HEK293 (cell line): ENCODE results near the gene EXT2.

ENCODE experiments used
- CTCF ChIA-PET: fragments of 350-600 bp; formaldehyde crosslinking; extraction: SDS; loops from one replicate; lab custom pipeline; 2021; ENCODE audit warnings: antibody characterized with exemption; lab: Yijun Ruan, JAX
- POLR2A ChIA-PET: fragments of 300-600 bp; formaldehyde crosslinking; extraction: SDS; loops from one replicate; lab custom pipeline; 2020; ENCODE audit warnings: antibody characterized with exemption, inconsistent platforms; lab: Yijun Ruan, JAX
- H3K27ac ChIP-seq: fragments of 200-500 bp; sonication (Bioruptor generic); 2 replicates; pipeline ENCODE4 v1.5.1; 2014; ENCODE audit warnings: low read depth, low read length, control low read depth, inconsistent platforms; ENCODE audit errors: extremely low read depth
- H3K36me3 ChIP-seq, 2 experiments: fragments of 200-500 bp in 1 of 2; sonication (Bioruptor generic) in 1 of 2; 1 replicate in 1 of 2; 2 replicates in 1 of 2; pipeline ENCODE4 v1.5.1; 2014 to 2017; ENCODE audit warnings: inconsistent platforms in 2 of 2, low read length in 2 of 2; ENCODE audit not compliant: control insufficient read depth in 2 of 2, insufficient read depth in 1 of 2
- H3K4me1 ChIP-seq: fragments of 200-500 bp; sonication (Bioruptor generic); 2 replicates; pipeline ENCODE4 v1.5.1; 2014; ENCODE audit warnings: mild to moderate bottlenecking, low read length, inconsistent platforms; ENCODE audit not compliant: control insufficient read depth, insufficient read depth
- H3K4me3 ChIP-seq: 2 replicates; pipeline ENCODE4 v1.5.1; 2011; ENCODE audit warnings: low read depth, mild to moderate bottlenecking, control low read depth, low read length, moderate library complexity
- H3K9me3 ChIP-seq: fragments of 200-500 bp; sonication (Bioruptor generic); 2 replicates; pipeline ENCODE4 v1.5.1; 2014; ENCODE audit warnings: low read depth, low read length, inconsistent platforms; ENCODE audit not compliant: control insufficient read depth, insufficient read depth
- GFI1B ChIP-seq: fragments of 450-650 bp; formaldehyde crosslinking; IDR thresholded peaks from 2 replicates; pipeline ENCODE4 v1.5.1; 2016; ENCODE audit warnings: missing biosample characterization, missing genetic modification characterization
- KLF1 ChIP-seq: fragments of 450-650 bp; formaldehyde crosslinking; IDR thresholded peaks from 2 replicates; pipeline ENCODE4 v1.5.1; 2016; ENCODE audit warnings: missing biosample characterization, missing genetic modification characterization
- YY1 ChIP-seq: fragments of 450-650 bp; formaldehyde crosslinking; IDR thresholded peaks from 2 replicates; pipeline ENCODE4 v1.5.1; 2018; ENCODE audit warnings: missing biosample characterization, missing genetic modification characterization
- ZBTB21 ChIP-seq: fragments of 450-650 bp; formaldehyde crosslinking; IDR thresholded peaks from 2 replicates; pipeline ENCODE4 v1.5.1; 2017; ENCODE audit warnings: missing biosample characterization, missing genetic modification characterization
- ZBTB8A ChIP-seq: fragments of 450-650 bp; formaldehyde crosslinking; IDR thresholded peaks from 2 replicates; pipeline ENCODE4 v1.5.1; 2016; ENCODE audit warnings: missing biosample characterization, missing genetic modification characterization
- ZFP3 ChIP-seq: fragments of 450-650 bp; formaldehyde crosslinking; IDR thresholded peaks from 2 replicates; pipeline ENCODE4 v1.5.1; 2016; ENCODE audit warnings: low read depth, missing biosample characterization, missing genetic modification characterization
- ZNF324 ChIP-seq: fragments of 450-650 bp; formaldehyde crosslinking; IDR thresholded peaks from 2 replicates; pipeline ENCODE4 v1.5.1; 2016; ENCODE audit warnings: missing biosample characterization, missing genetic modification characterization
- ZNF521 ChIP-seq: fragments of 450-650 bp; formaldehyde crosslinking; IDR thresholded peaks from 2 replicates; pipeline ENCODE4 v1.5.1; 2017; ENCODE audit warnings: missing biosample characterization, mild to moderate bottlenecking, missing genetic modification characterization
- ZNF530 ChIP-seq: fragments of 450-650 bp; formaldehyde crosslinking; IDR thresholded peaks from 2 replicates; pipeline ENCODE4 v1.5.1; 2016; ENCODE audit warnings: low read depth, missing biosample characterization, missing genetic modification characterization
- ZNF549 ChIP-seq: fragments of 450-650 bp; IDR thresholded peaks from 2 replicates; pipeline ENCODE4 v1.5.1; 2018; ENCODE audit warnings: missing biosample characterization, missing genetic modification characterization, mild to moderate bottlenecking, inconsistent platforms, moderate library complexity
- ZNF571 ChIP-seq: fragments of 450-650 bp; formaldehyde crosslinking; IDR thresholded peaks from 2 replicates; pipeline ENCODE4 v1.5.0; 2017; ENCODE audit warnings: missing biosample characterization, missing genetic modification characterization
- ZNF600 ChIP-seq: fragments of 450-650 bp; formaldehyde crosslinking; IDR thresholded peaks from 2 replicates; pipeline ENCODE4 v1.5.1; 2016; ENCODE audit warnings: missing biosample characterization, missing genetic modification characterization
- ZNF610 ChIP-seq: fragments of 450-650 bp; formaldehyde crosslinking; IDR thresholded peaks from 2 replicates; pipeline ENCODE4 v1.5.1; 2016; ENCODE audit warnings: missing biosample characterization, missing genetic modification characterization, borderline replicate concordance
- ZNF629 ChIP-seq: fragments of 450-650 bp; formaldehyde crosslinking; IDR thresholded peaks from 2 replicates; pipeline ENCODE4 v1.5.1; 2017; ENCODE audit warnings: missing biosample characterization, missing genetic modification characterization
- ZNF747 ChIP-seq: fragments of 450-650 bp; formaldehyde crosslinking; IDR thresholded peaks from 2 replicates; pipeline ENCODE4 v1.5.1; 2016; ENCODE audit warnings: missing biosample characterization, missing genetic modification characterization
- ZNF791 ChIP-seq: fragments of 450-650 bp; formaldehyde crosslinking; IDR thresholded peaks from 2 replicates; pipeline ENCODE4 v1.5.1; 2016; ENCODE audit warnings: missing biosample characterization, missing genetic modification characterization
- TF ChIP-seq, protein P1 (sequence below): fragments of 450-650 bp; formaldehyde crosslinking; IDR thresholded peaks from 2 replicates; pipeline ENCODE4 v1.5.1; 2016; ENCODE audit warnings: missing biosample characterization, missing genetic modification characterization
- TF ChIP-seq, protein P2 (sequence below): fragments of 450-650 bp; formaldehyde crosslinking; IDR thresholded peaks from 2 replicates; pipeline ENCODE4 v1.5.1; 2016; ENCODE audit warnings: missing biosample characterization, missing genetic modification characterization
- TF ChIP-seq, protein P3 (sequence below): fragments of 450-650 bp; formaldehyde crosslinking; IDR thresholded peaks from 2 replicates; pipeline ENCODE4 v1.5.1; 2016; ENCODE audit warnings: missing biosample characterization, missing genetic modification characterization
- TF ChIP-seq, protein P4 (sequence below): fragments of 450-650 bp; formaldehyde crosslinking; conservative IDR thresholded peaks from 2 replicates; pipeline ENCODE4 v1.5.1; 2016; ENCODE audit warnings: low read depth, missing biosample characterization, missing genetic modification characterization
- TF ChIP-seq, protein P5 (sequence below): fragments of 450-650 bp; formaldehyde crosslinking; IDR thresholded peaks from 2 replicates; pipeline ENCODE4 v1.5.1; 2016; ENCODE audit warnings: missing biosample characterization, missing genetic modification characterization
- TF ChIP-seq, protein P6 (sequence below): fragments of 450-650 bp; formaldehyde crosslinking; IDR thresholded peaks from 2 replicates; pipeline ENCODE4 v1.5.1; 2017; ENCODE audit warnings: missing biosample characterization, missing genetic modification characterization

EXT2 gene

DNA sequence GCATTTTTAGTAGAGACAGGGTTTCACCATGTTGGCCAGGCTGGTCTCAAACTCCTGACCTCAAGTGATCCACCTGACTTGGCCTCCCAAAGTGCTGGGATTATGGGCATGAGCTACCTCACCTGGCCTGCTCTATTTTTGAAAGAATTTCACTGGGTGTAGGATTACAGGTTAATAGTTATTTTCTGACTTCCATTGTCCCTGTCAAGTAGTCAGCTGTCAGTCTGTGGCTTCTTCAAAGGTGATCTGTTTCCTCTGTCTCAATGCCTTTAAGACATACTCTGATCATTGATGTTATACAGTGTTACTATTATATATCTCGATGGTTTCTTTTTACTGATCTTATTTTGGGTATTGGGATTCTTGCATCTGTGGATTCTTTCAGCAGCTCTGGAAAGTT, 10.1 kb upstream of the EXT2 start:
- ChIA-PET CTCF (interaction anchor here (1.1 to 8.4 kb wide), 2 partner anchors 9 to 20 kb away, joined by 3 to 64 read pairs; partner anchors contain the start of gene EXT2), POLR2A (no interaction called here)

DNA sequence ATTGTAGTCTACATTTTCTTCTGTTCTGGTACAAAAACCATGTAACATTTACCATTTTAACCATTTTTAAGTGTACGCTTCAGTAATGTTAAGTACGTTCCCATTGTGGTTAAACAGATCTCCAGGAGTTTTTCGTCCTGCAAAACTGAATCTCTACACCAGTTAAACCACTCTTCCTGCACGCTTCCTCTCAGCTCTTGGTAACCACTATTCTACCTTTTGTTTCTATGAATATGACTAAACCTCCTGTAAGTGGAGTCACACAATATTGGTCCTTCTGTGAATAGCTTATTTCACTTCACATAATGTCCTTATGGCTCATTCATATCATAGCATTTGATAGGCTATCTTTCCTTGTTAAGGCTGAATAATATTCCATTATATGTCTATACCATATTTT, 7.1 kb upstream of the EXT2 start:
- no peak overlapping the region for H3K27ac ChIP-seq
- ChIA-PET CTCF (no interaction called here), POLR2A (no interaction called here)
- no peaks in the 10 kb centered on the region for H3K36me3 ChIP-seq
- H3K4me3 ChIP-seq, result no peak overlapping the region
- no peaks in the 10 kb centered on the region for H3K4me1 ChIP-seq
- no peaks in the 10 kb centered on the region for H3K9me3 ChIP-seq
- no peak for TF ChIP-seq ZNF324 (tag by site-specific recombination)
- no peak for TF ChIP-seq ZNF530
- no peak for TF ChIP-seq YY1 (tag by site-specific recombination)
- TF ChIP-seq, protein P1, sequence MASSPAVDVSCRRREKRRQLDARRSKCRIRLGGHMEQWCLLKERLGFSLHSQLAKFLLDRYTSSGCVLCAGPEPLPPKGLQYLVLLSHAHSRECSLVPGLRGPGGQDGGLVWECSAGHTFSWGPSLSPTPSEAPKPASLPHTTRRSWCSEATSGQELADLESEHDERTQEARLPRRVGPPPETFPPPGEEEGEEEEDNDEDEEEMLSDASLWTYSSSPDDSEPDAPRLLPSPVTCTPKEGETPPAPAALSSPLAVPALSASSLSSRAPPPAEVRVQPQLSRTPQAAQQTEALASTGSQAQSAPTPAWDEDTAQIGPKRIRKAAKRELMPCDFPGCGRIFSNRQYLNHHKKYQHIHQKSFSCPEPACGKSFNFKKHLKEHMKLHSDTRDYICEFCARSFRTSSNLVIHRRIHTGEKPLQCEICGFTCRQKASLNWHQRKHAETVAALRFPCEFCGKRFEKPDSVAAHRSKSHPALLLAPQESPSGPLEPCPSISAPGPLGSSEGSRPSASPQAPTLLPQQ (tag by site-specific recombination), result no peak
- no peak for TF ChIP-seq KLF1 (tag by site-specific recombination)
- TF ChIP-seq ZNF571 (tag by site-specific recombination), result no peak
- TF ChIP-seq ZNF549 (tag by site-specific recombination), result no peak
- TF ChIP-seq, protein P2, sequence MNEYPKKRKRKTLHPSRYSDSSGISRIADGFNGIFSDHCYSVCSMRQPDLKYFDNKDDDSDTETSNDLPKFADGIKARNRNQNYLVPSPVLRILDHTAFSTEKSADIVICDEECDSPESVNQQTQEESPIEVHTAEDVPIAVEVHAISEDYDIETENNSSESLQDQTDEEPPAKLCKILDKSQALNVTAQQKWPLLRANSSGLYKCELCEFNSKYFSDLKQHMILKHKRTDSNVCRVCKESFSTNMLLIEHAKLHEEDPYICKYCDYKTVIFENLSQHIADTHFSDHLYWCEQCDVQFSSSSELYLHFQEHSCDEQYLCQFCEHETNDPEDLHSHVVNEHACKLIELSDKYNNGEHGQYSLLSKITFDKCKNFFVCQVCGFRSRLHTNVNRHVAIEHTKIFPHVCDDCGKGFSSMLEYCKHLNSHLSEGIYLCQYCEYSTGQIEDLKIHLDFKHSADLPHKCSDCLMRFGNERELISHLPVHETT (tag by site-specific recombination), result no peak
- no peak for TF ChIP-seq ZNF521 (tag by site-specific recombination)

More for the DNA sequence above, 10.1 kb upstream of the EXT2 start:
- Histone ChIP-seq H3K4me3 (no peak overlapping the region), H3K4me1 (no peaks in the 10 kb centered on the region), H3K27ac (no peak overlapping the region), H3K36me3 (no peaks in the 10 kb centered on the region), H3K9me3 (no peaks in the 10 kb centered on the region)
- TF ChIP-seq, protein P3, sequence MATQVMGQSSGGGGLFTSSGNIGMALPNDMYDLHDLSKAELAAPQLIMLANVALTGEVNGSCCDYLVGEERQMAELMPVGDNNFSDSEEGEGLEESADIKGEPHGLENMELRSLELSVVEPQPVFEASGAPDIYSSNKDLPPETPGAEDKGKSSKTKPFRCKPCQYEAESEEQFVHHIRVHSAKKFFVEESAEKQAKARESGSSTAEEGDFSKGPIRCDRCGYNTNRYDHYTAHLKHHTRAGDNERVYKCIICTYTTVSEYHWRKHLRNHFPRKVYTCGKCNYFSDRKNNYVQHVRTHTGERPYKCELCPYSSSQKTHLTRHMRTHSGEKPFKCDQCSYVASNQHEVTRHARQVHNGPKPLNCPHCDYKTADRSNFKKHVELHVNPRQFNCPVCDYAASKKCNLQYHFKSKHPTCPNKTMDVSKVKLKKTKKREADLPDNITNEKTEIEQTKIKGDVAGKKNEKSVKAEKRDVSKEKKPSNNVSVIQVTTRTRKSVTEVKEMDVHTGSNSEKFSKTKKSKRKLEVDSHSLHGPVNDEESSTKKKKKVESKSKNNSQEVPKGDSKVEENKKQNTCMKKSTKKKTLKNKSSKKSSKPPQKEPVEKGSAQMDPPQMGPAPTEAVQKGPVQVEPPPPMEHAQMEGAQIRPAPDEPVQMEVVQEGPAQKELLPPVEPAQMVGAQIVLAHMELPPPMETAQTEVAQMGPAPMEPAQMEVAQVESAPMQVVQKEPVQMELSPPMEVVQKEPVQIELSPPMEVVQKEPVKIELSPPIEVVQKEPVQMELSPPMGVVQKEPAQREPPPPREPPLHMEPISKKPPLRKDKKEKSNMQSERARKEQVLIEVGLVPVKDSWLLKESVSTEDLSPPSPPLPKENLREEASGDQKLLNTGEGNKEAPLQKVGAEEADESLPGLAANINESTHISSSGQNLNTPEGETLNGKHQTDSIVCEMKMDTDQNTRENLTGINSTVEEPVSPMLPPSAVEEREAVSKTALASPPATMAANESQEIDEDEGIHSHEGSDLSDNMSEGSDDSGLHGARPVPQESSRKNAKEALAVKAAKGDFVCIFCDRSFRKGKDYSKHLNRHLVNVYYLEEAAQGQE (tag by site-specific recombination), result no peak
- TF ChIP-seq GFI1B (tag by site-specific recombination) (no peak), ZNF610 (tag by site-specific recombination) (no peak), ZFP3 (tag by site-specific recombination) (no peak), ZNF791 (no peak), ZBTB21 (tag by site-specific recombination) (no peak), ZNF629 (tag by site-specific recombination) (no peak), ZNF600 (tag by site-specific recombination) (no peak), ZBTB8A (tag by site-specific recombination) (no peak), ZNF747 (tag by site-specific recombination) (no peak)
- TF ChIP-seq, protein P4, sequence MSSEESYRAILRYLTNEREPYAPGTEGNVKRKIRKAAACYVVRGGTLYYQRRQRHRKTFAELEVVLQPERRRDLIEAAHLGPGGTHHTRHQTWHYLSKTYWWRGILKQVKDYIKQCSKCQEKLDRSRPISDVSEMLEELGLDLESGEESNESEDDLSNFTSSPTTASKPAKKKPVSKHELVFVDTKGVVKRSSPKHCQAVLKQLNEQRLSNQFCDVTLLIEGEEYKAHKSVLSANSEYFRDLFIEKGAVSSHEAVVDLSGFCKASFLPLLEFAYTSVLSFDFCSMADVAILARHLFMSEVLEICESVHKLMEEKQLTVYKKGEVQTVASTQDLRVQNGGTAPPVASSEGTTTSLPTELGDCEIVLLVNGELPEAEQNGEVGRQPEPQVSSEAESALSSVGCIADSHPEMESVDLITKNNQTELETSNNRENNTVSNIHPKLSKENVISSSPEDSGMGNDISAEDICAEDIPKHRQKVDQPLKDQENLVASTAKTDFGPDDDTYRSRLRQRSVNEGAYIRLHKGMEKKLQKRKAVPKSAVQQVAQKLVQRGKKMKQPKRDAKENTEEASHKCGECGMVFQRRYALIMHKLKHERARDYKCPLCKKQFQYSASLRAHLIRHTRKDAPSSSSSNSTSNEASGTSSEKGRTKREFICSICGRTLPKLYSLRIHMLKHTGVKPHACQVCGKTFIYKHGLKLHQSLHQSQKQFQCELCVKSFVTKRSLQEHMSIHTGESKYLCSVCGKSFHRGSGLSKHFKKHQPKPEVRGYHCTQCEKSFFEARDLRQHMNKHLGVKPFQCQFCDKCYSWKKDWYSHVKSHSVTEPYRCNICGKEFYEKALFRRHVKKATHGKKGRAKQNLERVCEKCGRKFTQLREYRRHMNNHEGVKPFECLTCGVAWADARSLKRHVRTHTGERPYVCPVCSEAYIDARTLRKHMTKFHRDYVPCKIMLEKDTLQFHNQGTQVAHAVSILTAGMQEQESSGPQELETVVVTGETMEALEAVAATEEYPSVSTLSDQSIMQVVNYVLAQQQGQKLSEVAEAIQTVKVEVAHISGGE, result no peak
- TF ChIP-seq, protein P5, sequence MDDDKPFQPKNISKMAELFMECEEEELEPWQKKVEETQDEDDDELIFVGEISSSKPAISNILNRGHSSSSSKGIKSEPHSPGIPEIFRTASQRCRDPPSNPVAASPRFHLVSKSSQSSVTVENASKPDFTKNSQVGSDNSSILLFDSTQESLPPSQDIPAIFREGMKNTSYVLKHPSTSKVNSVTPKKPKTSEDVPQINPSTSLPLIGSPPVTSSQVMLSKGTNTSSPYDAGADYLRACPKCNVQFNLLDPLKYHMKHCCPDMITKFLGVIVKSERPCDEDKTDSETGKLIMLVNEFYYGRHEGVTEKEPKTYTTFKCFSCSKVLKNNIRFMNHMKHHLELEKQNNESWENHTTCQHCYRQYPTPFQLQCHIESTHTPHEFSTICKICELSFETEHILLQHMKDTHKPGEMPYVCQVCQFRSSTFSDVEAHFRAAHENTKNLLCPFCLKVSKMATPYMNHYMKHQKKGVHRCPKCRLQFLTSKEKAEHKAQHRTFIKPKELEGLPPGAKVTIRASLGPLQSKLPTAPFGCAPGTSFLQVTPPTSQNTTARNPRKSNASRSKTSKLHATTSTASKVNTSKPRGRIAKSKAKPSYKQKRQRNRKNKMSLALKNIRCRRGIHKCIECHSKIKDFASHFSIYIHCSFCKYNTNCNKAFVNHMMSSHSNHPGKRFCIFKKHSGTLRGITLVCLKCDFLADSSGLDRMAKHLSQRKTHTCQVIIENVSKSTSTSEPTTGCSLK (tag by site-specific recombination), result no peak
- TF ChIP-seq, protein P6, sequence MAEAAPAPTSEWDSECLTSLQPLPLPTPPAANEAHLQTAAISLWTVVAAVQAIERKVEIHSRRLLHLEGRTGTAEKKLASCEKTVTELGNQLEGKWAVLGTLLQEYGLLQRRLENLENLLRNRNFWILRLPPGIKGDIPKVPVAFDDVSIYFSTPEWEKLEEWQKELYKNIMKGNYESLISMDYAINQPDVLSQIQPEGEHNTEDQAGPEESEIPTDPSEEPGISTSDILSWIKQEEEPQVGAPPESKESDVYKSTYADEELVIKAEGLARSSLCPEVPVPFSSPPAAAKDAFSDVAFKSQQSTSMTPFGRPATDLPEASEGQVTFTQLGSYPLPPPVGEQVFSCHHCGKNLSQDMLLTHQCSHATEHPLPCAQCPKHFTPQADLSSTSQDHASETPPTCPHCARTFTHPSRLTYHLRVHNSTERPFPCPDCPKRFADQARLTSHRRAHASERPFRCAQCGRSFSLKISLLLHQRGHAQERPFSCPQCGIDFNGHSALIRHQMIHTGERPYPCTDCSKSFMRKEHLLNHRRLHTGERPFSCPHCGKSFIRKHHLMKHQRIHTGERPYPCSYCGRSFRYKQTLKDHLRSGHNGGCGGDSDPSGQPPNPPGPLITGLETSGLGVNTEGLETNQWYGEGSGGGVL (tag by site-specific recombination), result no peak
